Lower leg skin (tissue), 4 donors: ENCODE results near the gene G6PC1. TPM values are rescaled to one million over a fixed set of nuclear protein-coding genes. Genes with fewer than 3 reads are reported as not detected.
"Not testable (repeated sequence)": the region's sequence is repeated elsewhere in the genome, so short reads cannot be mapped to it uniquely, and the experiment has no call there.

ENCODE experiments used
- DNase-seq, 2 donors: peaks; one replicate each; pipeline ENCODE4 v3.0.0-alpha.2; 2019; ENCODE audit warnings: low spot score in 2 of 2
- H3K4me3 ChIP-seq: fragments of 200-600 bp; sonication (generic); 2 replicates; pipeline ENCODE4 v1.5.1; 2017; ENCODE audit warnings: mild to moderate bottlenecking, low read depth; ENCODE audit not compliant: poor library complexity, severe bottlenecking
- POLR2A ChIP-seq, 2 donors: fragments of 450-650 bp; IDR thresholded peaks; one replicate each; pipeline ENCODE4 v1.6.1; 2016 to 2017; ENCODE audit warnings: antibody characterized with exemption in 2 of 2, mild to moderate bottlenecking in 1 of 2, moderate library complexity in 1 of 2
- WGBS, 2 donors: methylation state at CpG; one replicate each; pipeline ENCODE4 v1.1.5; 2018; 5-methylcytosine and 5-hydroxymethylcytosine counted together
- intact Hi-C: fragments of 100-400 bp; cut with DNase I; formaldehyde crosslinking; loops from one replicate; pipeline ENCODE4 v1.15.0; 2023; ENCODE audit warnings: low total_unique reads
- total RNA-seq, 4 donors: library from RNA; depleted of rRNA; stranded (reverse); fragments of >200 nt; gene quantifications; one replicate each; pipeline ENCODE4 v1.1.0, GENCODE V29; 2016
- TF ChIP-seq, protein P1 (sequence below), 3 donors: fragments of 450-650 bp; IDR thresholded peaks; one replicate each; pipeline ENCODE4 v1.5.1; 2016; ENCODE audit warnings: antibody characterized with exemption in 3 of 3, mild to moderate bottlenecking in 3 of 3, moderate library complexity in 2 of 3

G6PC1 gene
- total RNA-seq, 4 donors from 2014 or later: not detected

DNA sequence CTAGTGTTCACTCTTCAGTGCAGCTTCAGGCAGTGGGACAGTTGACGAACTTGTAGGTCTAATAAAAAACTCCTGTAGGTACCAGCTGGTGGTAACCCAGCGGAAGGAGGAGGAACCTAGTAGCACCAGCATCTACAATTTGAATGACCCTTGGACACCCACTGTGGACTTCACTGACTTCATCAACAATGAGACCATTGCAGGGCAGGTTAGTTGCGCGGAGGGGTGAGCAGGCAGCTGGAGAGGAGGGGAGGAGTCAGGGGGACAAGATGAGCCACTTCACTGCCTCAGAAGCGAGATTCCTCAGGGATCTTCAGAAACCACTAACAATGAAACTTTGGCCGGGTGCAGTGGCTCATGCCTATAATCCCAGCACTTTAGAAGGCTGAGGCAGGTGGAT, 27.3 kb upstream of the G6PC1 start:
- no peak for TF ChIP-seq POLR2A (IDR thresholded peaks at IDR 0.05)
- TF ChIP-seq, protein P1, sequence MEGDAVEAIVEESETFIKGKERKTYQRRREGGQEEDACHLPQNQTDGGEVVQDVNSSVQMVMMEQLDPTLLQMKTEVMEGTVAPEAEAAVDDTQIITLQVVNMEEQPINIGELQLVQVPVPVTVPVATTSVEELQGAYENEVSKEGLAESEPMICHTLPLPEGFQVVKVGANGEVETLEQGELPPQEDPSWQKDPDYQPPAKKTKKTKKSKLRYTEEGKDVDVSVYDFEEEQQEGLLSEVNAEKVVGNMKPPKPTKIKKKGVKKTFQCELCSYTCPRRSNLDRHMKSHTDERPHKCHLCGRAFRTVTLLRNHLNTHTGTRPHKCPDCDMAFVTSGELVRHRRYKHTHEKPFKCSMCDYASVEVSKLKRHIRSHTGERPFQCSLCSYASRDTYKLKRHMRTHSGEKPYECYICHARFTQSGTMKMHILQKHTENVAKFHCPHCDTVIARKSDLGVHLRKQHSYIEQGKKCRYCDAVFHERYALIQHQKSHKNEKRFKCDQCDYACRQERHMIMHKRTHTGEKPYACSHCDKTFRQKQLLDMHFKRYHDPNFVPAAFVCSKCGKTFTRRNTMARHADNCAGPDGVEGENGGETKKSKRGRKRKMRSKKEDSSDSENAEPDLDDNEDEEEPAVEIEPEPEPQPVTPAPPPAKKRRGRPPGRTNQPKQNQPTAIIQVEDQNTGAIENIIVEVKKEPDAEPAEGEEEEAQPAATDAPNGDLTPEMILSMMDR (IDR thresholded peaks at IDR 0.05): no peak
- DNase-seq: no peak
- 82 to 84% methylated on average over 6 of the region's 6 CpGs for WGBS, 2 donors
- intact Hi-C loops: no loop called here
- H3K4me3 ChIP-seq: no peak overlapping the region

- whole genome bisulfite sequencing, 2 donors: 73 to 77% methylated on average over 8 to 12 of the region's 12 CpGs
- H3K4me3 ChIP-seq, intact Hi-C loops, DNase-seq: not testable (repeated sequence)
These were observed 26.5 kb upstream of the G6PC1 start for GRCh38 chr17:42873932-42874695.

- 89 to 96% methylated on average over 10 of the region's 10 CpGs for WGBS, 2 donors
- DNase-seq: no peak
- no peak overlapping the region for H3K4me3 ChIP-seq
- intact Hi-C loops: no loop called here
- TF ChIP-seq, protein P1 (IDR thresholded peaks at IDR 0.05): no peak
- TF ChIP-seq POLR2A (IDR thresholded peaks at IDR 0.05): no peak
These were observed 23.6 kb upstream of the G6PC1 start for GRCh38 chr17:42877037-42877436.

DNA sequence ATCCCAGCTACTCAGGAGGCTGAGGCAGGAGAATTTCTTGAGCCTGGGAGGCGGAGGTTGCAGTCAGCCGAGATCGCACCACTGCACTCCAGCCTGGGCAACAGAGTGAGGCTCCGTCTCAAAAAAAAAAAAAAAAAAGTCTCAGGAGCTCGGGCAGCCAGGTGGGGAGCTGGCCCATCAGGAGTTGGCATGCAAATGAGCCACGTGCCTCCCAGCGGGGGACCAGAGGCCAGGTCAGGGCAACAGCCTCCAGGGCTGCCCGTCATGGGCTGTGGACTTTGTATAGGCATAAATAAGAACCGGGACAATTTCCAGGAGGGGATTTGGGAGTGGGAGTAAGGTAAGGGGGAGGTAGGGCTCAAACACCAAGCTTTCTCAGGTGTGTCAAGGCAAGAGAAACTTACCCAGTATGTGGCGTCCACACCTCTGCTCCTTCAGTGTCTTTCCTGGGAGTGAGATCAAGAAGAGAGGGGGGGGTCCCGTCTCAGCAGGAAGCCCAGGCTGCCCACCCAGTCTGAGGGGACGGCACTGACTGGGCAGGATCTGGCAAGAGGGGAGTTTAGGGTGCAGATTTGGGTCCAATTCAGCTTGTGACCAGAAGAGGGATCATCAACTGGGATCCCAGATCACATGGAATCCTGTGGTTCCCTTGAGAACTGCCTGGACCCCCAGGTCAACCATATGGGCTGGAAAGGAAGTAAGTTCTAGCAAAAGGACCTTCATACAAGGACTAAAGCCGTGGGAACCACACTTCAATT, 22.3 kb upstream of the G6PC1 start:
- no peak overlapping the region for H3K4me3 ChIP-seq
- WGBS, 2 donors: 45 to 47% methylated on average over 13 of the region's 13 CpGs
- intact Hi-C loops: no loop called here
- no peak for DNase-seq
- no peak for TF ChIP-seq POLR2A (IDR thresholded peaks at IDR 0.05)
- TF ChIP-seq, protein P1 (IDR thresholded peaks at IDR 0.05): no peak

GRCh38 chr17:42878924-42879595, 21.5 kb upstream of the G6PC1 start:
- TF ChIP-seq, protein P1 (IDR thresholded peaks at IDR 0.05): no peak
- no peak for TF ChIP-seq POLR2A (IDR thresholded peaks at IDR 0.05)
- no peak overlapping the region for H3K4me3 ChIP-seq
- DNase-seq: no peak
- WGBS, 2 donors: 78% methylated on average over 8 of the region's 8 CpGs
- intact Hi-C loops: no loop called here

DNA sequence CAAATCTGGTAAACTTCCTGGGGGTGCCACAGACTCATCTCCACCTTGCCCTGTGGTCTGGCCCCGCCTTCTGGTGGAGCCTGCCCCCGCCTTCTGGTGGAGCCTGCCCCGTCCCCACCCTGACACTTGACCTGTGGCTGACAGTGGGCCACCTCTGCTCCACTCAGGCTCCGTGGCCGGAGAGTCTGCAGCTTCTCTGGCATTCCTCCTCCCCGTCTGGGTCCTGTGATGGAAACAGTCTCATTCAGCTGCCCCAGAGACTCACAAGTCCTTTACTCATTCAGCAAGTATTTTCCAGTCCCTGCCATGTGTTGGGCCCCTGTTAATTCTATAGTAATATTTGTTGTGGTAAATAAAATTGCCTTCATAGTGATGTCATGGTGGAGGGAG, 21.0 kb upstream of the G6PC1 start:
- no peak for DNase-seq
- no peak overlapping the region for H3K4me3 ChIP-seq
- WGBS, 2 donors: 55 to 61% methylated on average over 6 of the region's 6 CpGs
- intact Hi-C loops: no loop called here
- TF ChIP-seq, protein P1 (IDR thresholded peaks at IDR 0.05): no peak
- no peak for TF ChIP-seq POLR2A (IDR thresholded peaks at IDR 0.05)
